C4-2B (cell line): ENCODE measurements around the gene MYRFL.

Experiments used
- H3K27ac ChIP-seq: fragments of 450-650 bp; 2 replicates; pipeline ENCODE4 v1.5.1; 2017
- CTCF ChIP-seq: fragments of 450-650 bp; conservative IDR thresholded peaks from 2 replicates; pipeline ENCODE4 v1.5.1; 2017; ENCODE audit warnings: mild to moderate bottlenecking
- ZFX ChIP-seq: fragments of 450-650 bp; IDR thresholded peaks from 2 replicates; pipeline ENCODE4 v1.6.1; 2017

Gene MYRFL

GRCh38 chr12:69897744-69898143, 72.7 kb downstream of the MYRFL start:
- TF ChIP-seq ZFX (no peak), CTCF (no peak)
- H3K27ac ChIP-seq = no peak overlapping the region

GRCh38 chr12:69898236-69898635, 73.2 kb downstream of the MYRFL start:
- TF ChIP-seq ZFX (no peak), CTCF (no peak)
- no peak overlapping the region for H3K27ac ChIP-seq

- TF ChIP-seq ZFX (no peak), CTCF (peak; percentile 86)
Observed at GRCh38 chr12:69900720-69901131, 75.7 kb downstream of the MYRFL start.

GRCh38 chr12:69901221-69901905, 76.3 kb downstream of the MYRFL start:
- TF ChIP-seq CTCF = no peak
- no peak for TF ChIP-seq ZFX
- no peak overlapping the region for H3K27ac ChIP-seq

More at GRCh38 chr12:69900720-69901131, 75.7 kb downstream of the MYRFL start:
- no peak overlapping the region for H3K27ac ChIP-seq

- H3K27ac ChIP-seq = no peak overlapping the region
Observed at GRCh38 chr12:69903548-69903947, 78.5 kb downstream of the MYRFL start.

GRCh38 chr12:69904777-69905176, 79.8 kb downstream of the MYRFL start:
- no peak for TF ChIP-seq ZFX
- no peak for TF ChIP-seq CTCF

More at GRCh38 chr12:69903548-69903947, 78.5 kb downstream of the MYRFL start:
- no peak for TF ChIP-seq ZFX
- no peak for TF ChIP-seq CTCF

GRCh38 chr12:69905801-69906200, 80.8 kb downstream of the MYRFL start:
- H3K27ac ChIP-seq = no peak overlapping the region
- TF ChIP-seq ZFX (no peak), CTCF (no peak)

More at GRCh38 chr12:69904777-69905176, 79.8 kb downstream of the MYRFL start:
- no peak overlapping the region for H3K27ac ChIP-seq
